ENCODE results near the gene CYFIP2.

GRCh38 chr5:157381746-157382145 is 115.8 kb downstream of the CYFIP2 start:
- TF ChIP-seq, protein P1, sequence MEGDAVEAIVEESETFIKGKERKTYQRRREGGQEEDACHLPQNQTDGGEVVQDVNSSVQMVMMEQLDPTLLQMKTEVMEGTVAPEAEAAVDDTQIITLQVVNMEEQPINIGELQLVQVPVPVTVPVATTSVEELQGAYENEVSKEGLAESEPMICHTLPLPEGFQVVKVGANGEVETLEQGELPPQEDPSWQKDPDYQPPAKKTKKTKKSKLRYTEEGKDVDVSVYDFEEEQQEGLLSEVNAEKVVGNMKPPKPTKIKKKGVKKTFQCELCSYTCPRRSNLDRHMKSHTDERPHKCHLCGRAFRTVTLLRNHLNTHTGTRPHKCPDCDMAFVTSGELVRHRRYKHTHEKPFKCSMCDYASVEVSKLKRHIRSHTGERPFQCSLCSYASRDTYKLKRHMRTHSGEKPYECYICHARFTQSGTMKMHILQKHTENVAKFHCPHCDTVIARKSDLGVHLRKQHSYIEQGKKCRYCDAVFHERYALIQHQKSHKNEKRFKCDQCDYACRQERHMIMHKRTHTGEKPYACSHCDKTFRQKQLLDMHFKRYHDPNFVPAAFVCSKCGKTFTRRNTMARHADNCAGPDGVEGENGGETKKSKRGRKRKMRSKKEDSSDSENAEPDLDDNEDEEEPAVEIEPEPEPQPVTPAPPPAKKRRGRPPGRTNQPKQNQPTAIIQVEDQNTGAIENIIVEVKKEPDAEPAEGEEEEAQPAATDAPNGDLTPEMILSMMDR (IDR thresholded peaks at IDR 0.05): no peak
- no peak for TF ChIP-seq POLR2A (IDR thresholded peaks at IDR 0.05)
